BE2C (cell line): ENCODE measurements around the gene SUPT4H1.

Experiments
- DNase-seq: peaks from one replicate; pipeline ENCODE4 v3.0.0-alpha.2; 2020
- H3K27me3 ChIP-seq: fragments of 250-450 bp; sonication (Bioruptor Pico); 2 replicates; pipeline ENCODE4 v1.5.1; 2020; ENCODE audit warnings: mild to moderate bottlenecking
- H3K36me3 ChIP-seq: fragments of 250-450 bp; sonication (Bioruptor Pico); 2 replicates; pipeline ENCODE4 v1.5.1; 2020; ENCODE audit warnings: mild to moderate bottlenecking
- H3K4me1 ChIP-seq: fragments of 250-450 bp; sonication (Bioruptor Pico); 2 replicates; pipeline ENCODE4 v1.5.1; 2020
- H3K4me3 ChIP-seq: 2 replicates; pipeline ENCODE4 v1.5.1; 2011; ENCODE audit warnings: low read depth, low read length
- H3K9me3 ChIP-seq: fragments of 250-450 bp; sonication (Bioruptor Pico); 2 replicates; pipeline ENCODE4 v1.5.1; 2020
- CTCF ChIP-seq: IDR thresholded peaks from 2 replicates; pipeline ENCODE4 v1.5.1; 2012; ENCODE audit warnings: mild to moderate bottlenecking, low read depth, low read length

The SUPT4H1 gene

GRCh38 chr17:58339755-58340404 is 12.1 kb downstream of the SUPT4H1 start:
- Histone ChIP-seq H3K9me3 (no peaks in the 10 kb centered on the region), H3K36me3 (peaks cover 7% of the 10 kb centered on the region), H3K4me1 (peaks cover 30% of the 10 kb centered on the region), H3K4me3 (no peak overlapping the region), H3K27me3 (no peaks in the 10 kb centered on the region)
- TF ChIP-seq CTCF: no peak
- no peak for DNase-seq

GRCh38 chr17:58338841-58339754 is 12.9 kb downstream of the SUPT4H1 start:
- H3K36me3 ChIP-seq: peaks cover 2% of the 10 kb centered on the region
- no peak for TF ChIP-seq CTCF
- peaks cover 30% of the 10 kb centered on the region for H3K4me1 ChIP-seq
- H3K4me3 ChIP-seq: no peak overlapping the region
- H3K27me3 ChIP-seq: no peaks in the 10 kb centered on the region
- peak; percentile 77 for DNase-seq
- no peaks in the 10 kb centered on the region for H3K9me3 ChIP-seq

DNA sequence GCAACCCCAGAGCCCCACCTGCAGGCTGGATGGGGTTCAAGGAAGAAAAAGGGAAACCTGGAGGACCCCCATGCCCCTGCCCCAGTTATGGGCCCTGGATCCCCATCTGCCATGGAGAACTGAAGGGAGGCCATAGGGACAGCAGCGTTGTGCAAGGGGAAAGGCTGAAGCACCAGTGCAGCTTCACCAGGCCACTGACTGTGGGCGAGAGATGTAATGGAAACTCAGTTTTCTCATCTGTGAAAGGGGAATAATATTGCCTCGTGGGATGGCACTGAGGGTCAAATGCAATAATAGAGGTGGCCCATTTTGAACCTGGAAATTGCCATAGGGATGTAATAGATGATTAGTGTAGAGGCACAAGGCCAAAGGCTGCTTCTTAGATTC is 13.6 kb downstream of the SUPT4H1 start:
- no peak for DNase-seq
- Histone ChIP-seq H3K9me3 (no peaks in the 10 kb centered on the region), H3K4me3 (no peak overlapping the region), H3K27me3 (no peaks in the 10 kb centered on the region), H3K4me1 (peaks cover 30% of the 10 kb centered on the region), H3K36me3 (no peaks in the 10 kb centered on the region)
- no peak for TF ChIP-seq CTCF

- TF ChIP-seq CTCF: no peak
- Histone ChIP-seq H3K27me3 (no peaks in the 10 kb centered on the region), H3K36me3 (no peaks in the 10 kb centered on the region), H3K4me3 (no peak overlapping the region), H3K4me1 (peaks cover 30% of the 10 kb centered on the region), H3K9me3 (no peaks in the 10 kb centered on the region)
- peak; percentile 76 for DNase-seq
These were observed 14.2 kb downstream of the SUPT4H1 start for GRCh38 chr17:58337600-58338453.

- peaks cover 30% of the 10 kb centered on the region for H3K4me1 ChIP-seq
- H3K4me3 ChIP-seq: no peak overlapping the region
- no peaks in the 10 kb centered on the region for H3K27me3 ChIP-seq
- H3K9me3 ChIP-seq: no peaks in the 10 kb centered on the region
- H3K36me3 ChIP-seq: no peaks in the 10 kb centered on the region
- no peak for DNase-seq
- no peak for TF ChIP-seq CTCF
These were observed 14.8 kb downstream of the SUPT4H1 start for GRCh38 chr17:58337210-58337599.
